Measurements from ENCODE around the gene FIZ1.

DNA sequence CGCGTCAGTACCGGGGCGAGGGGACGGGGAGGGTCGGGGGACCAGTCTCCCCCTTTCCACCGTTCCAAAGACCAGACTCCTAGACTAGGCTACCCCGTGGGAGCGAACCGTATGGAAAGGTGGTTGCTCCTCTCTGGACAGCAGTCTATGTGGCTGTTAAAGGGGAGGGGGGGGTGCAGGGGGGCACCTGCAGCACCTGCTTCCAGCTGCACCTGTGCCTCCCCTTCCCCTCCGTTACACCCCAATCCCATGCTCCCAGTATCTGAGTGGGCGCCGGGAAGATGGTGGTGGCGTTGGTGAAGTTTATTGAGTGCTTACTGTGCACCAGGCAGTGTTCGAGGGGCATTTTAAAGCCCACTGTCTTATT, 1.3 kb upstream of the FIZ1 start:
- TF ChIP-seq, protein P1, sequence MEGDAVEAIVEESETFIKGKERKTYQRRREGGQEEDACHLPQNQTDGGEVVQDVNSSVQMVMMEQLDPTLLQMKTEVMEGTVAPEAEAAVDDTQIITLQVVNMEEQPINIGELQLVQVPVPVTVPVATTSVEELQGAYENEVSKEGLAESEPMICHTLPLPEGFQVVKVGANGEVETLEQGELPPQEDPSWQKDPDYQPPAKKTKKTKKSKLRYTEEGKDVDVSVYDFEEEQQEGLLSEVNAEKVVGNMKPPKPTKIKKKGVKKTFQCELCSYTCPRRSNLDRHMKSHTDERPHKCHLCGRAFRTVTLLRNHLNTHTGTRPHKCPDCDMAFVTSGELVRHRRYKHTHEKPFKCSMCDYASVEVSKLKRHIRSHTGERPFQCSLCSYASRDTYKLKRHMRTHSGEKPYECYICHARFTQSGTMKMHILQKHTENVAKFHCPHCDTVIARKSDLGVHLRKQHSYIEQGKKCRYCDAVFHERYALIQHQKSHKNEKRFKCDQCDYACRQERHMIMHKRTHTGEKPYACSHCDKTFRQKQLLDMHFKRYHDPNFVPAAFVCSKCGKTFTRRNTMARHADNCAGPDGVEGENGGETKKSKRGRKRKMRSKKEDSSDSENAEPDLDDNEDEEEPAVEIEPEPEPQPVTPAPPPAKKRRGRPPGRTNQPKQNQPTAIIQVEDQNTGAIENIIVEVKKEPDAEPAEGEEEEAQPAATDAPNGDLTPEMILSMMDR (IDR thresholded peaks at IDR 0.05), result no peak
- no peak for TF ChIP-seq POLR2A (IDR thresholded peaks at IDR 0.05)
